ENCODE results near the gene HSF2.

GRCh38 chr6:122438975-122439374 lies 39.5 kb downstream of the HSF2 start:
- no peak for TF ChIP-seq CTCF (IDR thresholded peaks at IDR 0.05)
- TF ChIP-seq POLR2AphosphoS5 (IDR thresholded peaks at IDR 0.05) = no peak
- no peak for TF ChIP-seq POLR2A (IDR thresholded peaks at IDR 0.05)
